H9 (cell line): ENCODE data around the gene POFUT1. TPM values are rescaled to one million over a fixed set of nuclear protein-coding genes. Genes with fewer than 3 reads are reported as not detected.

Experiments used
- DNase-seq: peaks from one replicate; pipeline ENCODE4 v3.0.0-alpha.2; 2017
- H2AFZ ChIP-seq: one replicate; pipeline ENCODE4 v1.6.1; 2013; ENCODE audit warnings: mild to moderate bottlenecking, low read length, control low read depth, moderate library complexity
- H2AK5ac ChIP-seq: 2 replicates; pipeline ENCODE4 v1.6.1; 2013; ENCODE audit warnings: low read length, control low read depth, mixed read lengths; ENCODE audit not compliant: insufficient read length
- H2BK120ac ChIP-seq: one replicate; pipeline ENCODE4 v1.6.1; 2013; ENCODE audit warnings: low read depth, mild to moderate bottlenecking, low read length, control low read depth, inconsistent platforms; ENCODE audit not compliant: poor library complexity, severe bottlenecking
- H2BK12ac ChIP-seq: 2 replicates; pipeline ENCODE4 v1.6.1; 2013; ENCODE audit warnings: low read length, control low read depth, mixed read lengths, low read depth; ENCODE audit not compliant: insufficient read length
- H2BK15ac ChIP-seq: 2 replicates; pipeline ENCODE4 v1.6.1; 2013; ENCODE audit warnings: low read depth, low read length, control low read depth
- H2BK20ac ChIP-seq: one replicate; pipeline ENCODE4 v1.6.1; 2013; ENCODE audit warnings: low read depth, mild to moderate bottlenecking, low read length, control low read depth, inconsistent platforms; ENCODE audit not compliant: poor library complexity, severe bottlenecking
- H2BK5ac ChIP-seq: 2 replicates; pipeline ENCODE4 v1.6.1; 2013; ENCODE audit warnings: low read length, control low read depth, mixed read lengths; ENCODE audit not compliant: insufficient read length
- H3K14ac ChIP-seq: 2 replicates; pipeline ENCODE4 v1.6.1; 2013; ENCODE audit warnings: low read length, control low read depth; ENCODE audit not compliant: insufficient read depth
- H3K18ac ChIP-seq: 2 replicates; pipeline ENCODE4 v1.6.1; 2013; ENCODE audit warnings: low read depth, mild to moderate bottlenecking, mixed read lengths, low read length, control low read depth; ENCODE audit not compliant: insufficient read length
- H3K23ac ChIP-seq: 2 replicates; pipeline ENCODE4 v1.6.1; 2013; ENCODE audit warnings: low read length, control low read depth, mixed read lengths, low read depth; ENCODE audit not compliant: insufficient read length
- H3K23me2 ChIP-seq: 2 replicates; pipeline ENCODE4 v1.6.1; 2013; ENCODE audit warnings: low read depth, mild to moderate bottlenecking, mixed read lengths, low read length, control low read depth; ENCODE audit not compliant: insufficient read length, poor library complexity, severe bottlenecking
- H3K27ac ChIP-seq: 2 replicates; pipeline ENCODE4 v1.5.1; 2013; ENCODE audit warnings: low read length, control low read depth, mixed read lengths, low read depth; ENCODE audit not compliant: insufficient read length
- H3K27me3 ChIP-seq: 2 replicates; pipeline ENCODE4 v1.6.1; 2013; ENCODE audit warnings: low read length, control low read depth, inconsistent platforms; ENCODE audit not compliant: insufficient read depth
- H3K4ac ChIP-seq: 2 replicates; pipeline ENCODE4 v1.6.1; 2013; ENCODE audit warnings: low read depth, mild to moderate bottlenecking, control low read depth, inconsistent platforms, low read length, moderate library complexity
- H3K4me1 ChIP-seq: 2 replicates; pipeline ENCODE4 v1.6.1; 2013; ENCODE audit warnings: low read length, control low read depth, inconsistent platforms; ENCODE audit not compliant: insufficient read depth
- H3K4me2 ChIP-seq: 2 replicates; pipeline ENCODE4 v1.6.1; 2013; ENCODE audit warnings: low read length, control low read depth, mixed read lengths; ENCODE audit not compliant: insufficient read length, insufficient read depth
- H3K56ac ChIP-seq: 2 replicates; pipeline ENCODE4 v1.6.1; 2013; ENCODE audit warnings: low read depth, mild to moderate bottlenecking, mixed read lengths, low read length, control low read depth; ENCODE audit not compliant: insufficient read length
- H3K79me1 ChIP-seq: 2 replicates; pipeline ENCODE4 v1.6.1; 2013; ENCODE audit warnings: low read depth, mild to moderate bottlenecking, moderate library complexity, low read length, control low read depth, inconsistent platforms; ENCODE audit not compliant: insufficient read depth, poor library complexity, severe bottlenecking
- H3K79me2 ChIP-seq: 2 replicates; pipeline ENCODE4 v1.6.1; 2013; ENCODE audit warnings: low read length, control low read depth, inconsistent platforms; ENCODE audit not compliant: insufficient read depth
- H3K9ac ChIP-seq: 2 replicates; pipeline ENCODE4 v1.6.1; 2013; ENCODE audit warnings: low read length, control low read depth, mixed read lengths; ENCODE audit not compliant: insufficient read length; ENCODE audit errors: extremely low read depth
- H3K9me3 ChIP-seq: one replicate; pipeline ENCODE4 v1.6.1; 2013; ENCODE audit warnings: low read depth, low read length, inconsistent platforms; ENCODE audit not compliant: control insufficient read depth
- H3T11ph ChIP-seq: one replicate; pipeline ENCODE4 v1.6.1; 2013; ENCODE audit warnings: mild to moderate bottlenecking, low read length, control low read depth, inconsistent platforms
- H4K20me1 ChIP-seq: one replicate; pipeline ENCODE4 v1.6.1; 2013; ENCODE audit not compliant: control insufficient read depth, insufficient read length, insufficient read depth
- H4K5ac ChIP-seq: 2 replicates; pipeline ENCODE4 v1.6.1; 2013; ENCODE audit warnings: low read depth, mild to moderate bottlenecking, mixed read lengths, low read length, control low read depth; ENCODE audit not compliant: insufficient read length
- H4K8ac ChIP-seq: replicated peaks from 2 replicates; pipeline ENCODE4 v1.6.1; 2013; ENCODE audit warnings: low read length, control low read depth, mixed read lengths, low read depth; ENCODE audit not compliant: insufficient read length
- H4K91ac ChIP-seq: 2 replicates; pipeline ENCODE4 v1.6.1; 2013; ENCODE audit warnings: low read depth, mild to moderate bottlenecking, moderate library complexity, mixed read lengths, low read length, control low read depth; ENCODE audit not compliant: insufficient read length
- H3K27ac Mint-ChIP-seq, 3 experiments: 2 replicates in 2 of 3; 3 replicates in 1 of 3; pipeline ENCODE4 v1.8.0; 2020 to 2021; ENCODE audit warnings: mixed read lengths in 3 of 3, mild to moderate bottlenecking in 1 of 3, moderate library complexity in 1 of 3
- H3K27me3 Mint-ChIP-seq: 2 replicates; pipeline ENCODE4 v1.8.0; 2021; ENCODE audit warnings: low read depth, mild to moderate bottlenecking, moderate library complexity, mixed read lengths
- H3K36me3 Mint-ChIP-seq, 3 experiments: 2 replicates in 2 of 3; 3 replicates in 1 of 3; pipeline ENCODE4 v1.8.0; 2020 to 2021; ENCODE audit warnings: low read depth in 3 of 3, mixed read lengths in 3 of 3; ENCODE audit not compliant: insufficient read depth in 1 of 3
- H3K4me1 Mint-ChIP-seq, 2 experiments: 2 replicates each; pipeline ENCODE4 v1.8.0; 2020; ENCODE audit warnings: mixed read lengths in 2 of 2
- H3K4me3 Mint-ChIP-seq, 2 experiments: 2 replicates in 1 of 2; 3 replicates in 1 of 2; pipeline ENCODE4 v1.8.0; 2020 to 2021; ENCODE audit warnings: mild to moderate bottlenecking in 2 of 2, mixed read lengths in 2 of 2, moderate library complexity in 1 of 2
- H3K9me3 Mint-ChIP-seq, 2 experiments: 2 replicates in 1 of 2; 3 replicates in 1 of 2; pipeline ENCODE4 v1.8.0; 2020; ENCODE audit warnings: mild to moderate bottlenecking in 2 of 2, mixed read lengths in 2 of 2, moderate library complexity in 1 of 2
- CTCF ChIP-seq: fragments of 200-600 bp; sonication (generic); conservative IDR thresholded peaks from 3 replicates; pipeline ENCODE4 v1.8.0; 2021; ENCODE audit warnings: antibody characterized with exemption, mild to moderate bottlenecking
- WGBS: extraction: QIAGEN DNeasy Blood & Tissue Kit; methylation state at CpG from one replicate; pipeline ENCODE4 v1.1.7; 2013; ENCODE audit warnings: missing lambda C conversion rate, low lambda C conversion rate, mixed read lengths; ENCODE audit not compliant: insufficient read length; ENCODE audit errors: extremely low coverage; 5-methylcytosine and 5-hydroxymethylcytosine counted together
- total RNA-seq: library from RNA; stranded (reverse); gene quantifications from 2 replicates; pipeline ENCODE4 v1.2.1, GENCODE V29; 2021

POFUT1 gene
- total RNA-seq, 1 experiment from 2014 or later: 41.2 TPM

DNA sequence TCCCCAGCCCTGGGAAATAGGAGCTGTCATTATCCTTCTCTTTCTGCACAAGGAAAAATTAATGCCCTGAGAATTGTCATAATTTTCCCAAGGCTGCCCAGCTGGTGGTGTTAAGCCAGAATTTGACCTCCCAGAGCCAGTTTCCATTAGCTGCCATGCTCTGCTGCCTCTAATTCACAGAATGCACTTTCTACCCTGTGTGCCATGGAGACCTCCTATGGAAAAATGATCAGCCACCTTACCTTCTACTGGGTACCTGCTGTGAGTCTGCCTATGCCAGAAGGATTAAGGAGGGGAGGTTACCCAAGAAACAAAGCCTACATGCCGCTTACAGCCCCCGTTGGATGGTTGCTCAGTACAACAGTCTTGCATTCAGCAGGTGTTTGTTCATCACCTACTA is 29.1 kb downstream of the POFUT1 start:
- H4K20me1 ChIP-seq: no peaks in the 10 kb centered on the region
- no peaks in the 10 kb centered on the region for H3K79me2 ChIP-seq
- peaks cover 20 to 22% of the 10 kb centered on the region in 2 experiments for H3K4me1 Mint-ChIP-seq
- H2BK20ac ChIP-seq: no peak overlapping the region
- no peak overlapping the region for H3K4me2 ChIP-seq
- peaks cover 17 to 41% (median 37%) of the 10 kb centered on the region in 3 experiments; a peak in 6 of 7 replicates for H3K36me3 Mint-ChIP-seq
- H3K56ac ChIP-seq: no peak overlapping the region
- no peak overlapping the region for H2BK15ac ChIP-seq
- H3K14ac ChIP-seq: no peak overlapping the region
- no peak overlapping the region for H3K4me3 Mint-ChIP-seq
- no CpG with 5 or more reads among the region's 2 CpGs for WGBS
- no peak overlapping the region for H3K4ac ChIP-seq
- H3K9me3 Mint-ChIP-seq: no peaks in the 10 kb centered on the region
- no peak for DNase-seq
- no peaks in the 10 kb centered on the region for H3K23me2 ChIP-seq
- no peak overlapping the region for H2AK5ac ChIP-seq
- H3K18ac ChIP-seq: no peak overlapping the region
- H4K91ac ChIP-seq: no peak overlapping the region
- H3K27ac Mint-ChIP-seq: no peak overlapping the region
- no peak overlapping the region for H3K9ac ChIP-seq
- no peak overlapping the region for H2AFZ ChIP-seq
- H3T11ph ChIP-seq: no peak overlapping the region
- H4K5ac ChIP-seq: no peak overlapping the region
- no peak overlapping the region for H2BK5ac ChIP-seq
- peaks cover 2% of the 10 kb centered on the region for H3K27me3 Mint-ChIP-seq
- H3K27ac ChIP-seq: no peak overlapping the region
- H3K79me1 ChIP-seq: no peaks in the 10 kb centered on the region
- no peak overlapping the region for H3K23ac ChIP-seq
- H3K4me1 ChIP-seq: no peaks in the 10 kb centered on the region
- no peak overlapping the region for H2BK12ac ChIP-seq
- H2BK120ac ChIP-seq: no peak overlapping the region
- H3K9me3 ChIP-seq: no peaks in the 10 kb centered on the region
- no peaks in the 10 kb centered on the region for H3K27me3 ChIP-seq
- no peak overlapping the region for H4K8ac ChIP-seq
- no peak for TF ChIP-seq CTCF
